ENCODE measurements around the gene ETNPPL. TPM values are rescaled to one million over a fixed set of nuclear protein-coding genes. Genes with fewer than 3 reads are reported as not detected.

Gene ETNPPL
- total RNA-seq, 1 donor from 2014 or later = 10.6 TPM

- DNase-seq = no peak
- Histone ChIP-seq H3K9me3 (replicated peaks) (no peaks in the 10 kb centered on the region), H3K27me3 (ENCODE audit: low read depth) (no peaks in the 10 kb centered on the region), H3K27ac (replicated peaks) (no peak overlapping the region), H3K36me3 (no peaks in the 10 kb centered on the region), H3K4me1 (no peaks in the 10 kb centered on the region), H3K4me3 (no peak overlapping the region)
- no peak for TF ChIP-seq CTCF (IDR thresholded peaks at IDR 0.05; ENCODE audit: borderline replicate concordance)
- intact Hi-C loops (cut with micrococcal nuclease) = no loop called here
Observed at GRCh38 chr4:108709722-108710121, 53.1 kb downstream of the ETNPPL start.

GRCh38 chr4:108709234-108709633, 53.6 kb downstream of the ETNPPL start:
- Histone ChIP-seq H3K4me3 (no peak overlapping the region), H3K4me1 (no peaks in the 10 kb centered on the region), H3K9me3 (replicated peaks) (no peaks in the 10 kb centered on the region), H3K27me3 (ENCODE audit: low read depth) (no peaks in the 10 kb centered on the region), H3K27ac (replicated peaks) (no peak overlapping the region), H3K36me3 (no peaks in the 10 kb centered on the region)
- intact Hi-C loops (cut with micrococcal nuclease) = no loop called here
- no peak for DNase-seq
- no peak for TF ChIP-seq CTCF (IDR thresholded peaks at IDR 0.05; ENCODE audit: borderline replicate concordance)

GRCh38 chr4:108706289-108706688, 56.6 kb downstream of the ETNPPL start:
- TF ChIP-seq CTCF (IDR thresholded peaks at IDR 0.05; ENCODE audit: borderline replicate concordance) = no peak
- intact Hi-C loops (cut with micrococcal nuclease) = no loop called here
- H3K27ac ChIP-seq (replicated peaks) = no peak overlapping the region
- H3K4me3 ChIP-seq = no peak overlapping the region
- no peak for DNase-seq
- H3K36me3 ChIP-seq = no peaks in the 10 kb centered on the region
- H3K27me3 ChIP-seq (ENCODE audit: low read depth) = no peaks in the 10 kb centered on the region
- no peaks in the 10 kb centered on the region for H3K9me3 ChIP-seq (replicated peaks)
- no peaks in the 10 kb centered on the region for H3K4me1 ChIP-seq

- Histone ChIP-seq H3K36me3 (no peaks in the 10 kb centered on the region), H3K4me1 (no peaks in the 10 kb centered on the region), H3K27me3 (ENCODE audit: low read depth) (no peaks in the 10 kb centered on the region), H3K4me3 (no peak overlapping the region), H3K9me3 (replicated peaks) (no peaks in the 10 kb centered on the region), H3K27ac (replicated peaks) (no peak overlapping the region)
- no peak for TF ChIP-seq CTCF (IDR thresholded peaks at IDR 0.05; ENCODE audit: borderline replicate concordance)
- intact Hi-C loops (cut with micrococcal nuclease) = no loop called here
- DNase-seq = no peak
Observed at GRCh38 chr4:108703966-108704365, 58.9 kb downstream of the ETNPPL start.

- Histone ChIP-seq H3K4me1 (no peaks in the 10 kb centered on the region), H3K36me3 (no peaks in the 10 kb centered on the region), H3K4me3 (no peak overlapping the region), H3K9me3 (replicated peaks) (no peaks in the 10 kb centered on the region), H3K27ac (replicated peaks) (no peak overlapping the region), H3K27me3 (ENCODE audit: low read depth) (no peaks in the 10 kb centered on the region)
- intact Hi-C loops (cut with micrococcal nuclease) = no loop called here
- TF ChIP-seq CTCF (IDR thresholded peaks at IDR 0.05; ENCODE audit: borderline replicate concordance) = no peak
- DNase-seq = no peak
Observed at GRCh38 chr4:108703370-108703769, 59.5 kb downstream of the ETNPPL start.

- Histone ChIP-seq H3K36me3 (no peaks in the 10 kb centered on the region), H3K27ac (replicated peaks) (no peak overlapping the region), H3K9me3 (replicated peaks) (no peaks in the 10 kb centered on the region), H3K4me1 (no peaks in the 10 kb centered on the region), H3K27me3 (ENCODE audit: low read depth) (no peaks in the 10 kb centered on the region), H3K4me3 (no peak overlapping the region)
- DNase-seq = no peak
- intact Hi-C loops (cut with micrococcal nuclease) = no loop called here
- TF ChIP-seq CTCF (IDR thresholded peaks at IDR 0.05; ENCODE audit: borderline replicate concordance) = no peak
Observed at GRCh38 chr4:108702960-108703359, 59.9 kb downstream of the ETNPPL start.
